SH-SY5Y (cell line): ENCODE results near the gene DISP2.

Source experiments
- GATA2 ChIP-seq: IDR thresholded peaks from 2 replicates; pipeline ENCODE4 v1.6.1; 2011; ENCODE audit warnings: mild to moderate bottlenecking, low read depth, low read length
- GATA3 ChIP-seq: IDR thresholded peaks from 2 replicates; pipeline ENCODE4 v1.6.1; 2011; ENCODE audit warnings: low read depth, mild to moderate bottlenecking, low read length, moderate library complexity

Gene DISP2

DNA sequence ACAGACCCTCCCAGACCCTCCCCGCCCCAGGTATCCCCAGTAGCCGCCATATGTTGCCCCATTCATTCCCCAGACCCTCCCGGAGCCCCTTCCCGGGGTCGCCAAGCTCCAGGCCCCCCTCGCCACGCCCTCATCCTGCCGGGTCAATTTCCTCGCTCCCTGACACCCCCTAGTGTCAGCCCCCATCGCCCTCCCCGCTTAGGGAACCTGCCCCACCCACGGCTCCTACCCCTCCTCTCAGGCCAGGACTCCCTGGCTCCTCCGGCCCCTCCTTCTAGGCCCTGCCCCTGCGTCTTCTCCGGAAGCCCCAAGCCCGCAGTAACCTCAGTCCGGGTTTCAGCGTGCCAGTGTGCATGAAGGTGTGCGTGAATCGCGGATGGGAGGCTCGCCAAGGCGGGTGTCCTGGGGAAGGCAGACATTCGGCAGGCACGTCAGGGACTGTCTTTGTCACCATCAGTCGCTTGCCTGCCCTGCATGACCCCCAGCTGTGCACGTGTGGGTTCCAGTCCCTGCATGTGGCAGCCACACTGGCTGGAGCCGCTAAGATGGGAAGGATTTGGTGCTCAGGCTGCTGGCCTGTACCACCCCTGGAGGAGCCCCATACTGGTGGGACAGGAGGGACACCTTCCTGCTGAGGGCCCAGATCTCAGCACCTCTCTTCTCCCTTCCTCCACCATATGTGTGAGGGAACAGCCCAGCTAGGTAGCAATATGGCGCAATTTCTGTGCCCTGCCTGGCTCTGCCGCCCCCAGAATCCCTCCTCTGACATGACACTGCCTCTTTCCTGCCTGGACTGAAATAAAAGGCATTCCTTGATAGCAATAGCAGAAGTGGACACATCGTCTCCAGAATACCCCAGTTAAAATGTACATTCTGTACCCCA, 693 bp downstream of the DISP2 start:
- no peak for TF ChIP-seq GATA3
- TF ChIP-seq GATA2, result no peak; the same call in 1 of the 2 replicates

DNA sequence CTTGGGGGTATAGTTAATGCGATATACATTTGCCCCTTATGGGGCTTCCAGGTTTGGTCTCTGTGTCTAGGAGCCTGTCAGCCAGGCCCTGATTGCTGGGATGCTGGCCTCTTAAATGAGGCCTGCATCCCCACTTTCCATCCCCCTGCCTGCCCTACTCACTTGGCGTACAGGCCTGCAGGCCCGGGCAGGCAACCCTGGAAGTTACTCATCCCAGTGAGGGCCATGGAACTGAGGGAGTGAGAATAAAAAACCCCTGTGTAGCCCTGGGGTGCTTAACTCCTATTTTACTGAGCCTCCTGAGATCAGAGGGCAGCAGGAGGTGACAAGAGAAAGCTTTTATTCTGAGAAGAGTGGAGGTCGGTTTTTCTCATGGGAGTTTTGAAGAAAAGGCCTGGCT, 2.0 kb downstream of the DISP2 start:
- no peak for TF ChIP-seq GATA3

GRCh38 chr15:40361640-40362039, 3.6 kb downstream of the DISP2 start:
- no peak for TF ChIP-seq GATA3
- no peak for TF ChIP-seq GATA2

DNA sequence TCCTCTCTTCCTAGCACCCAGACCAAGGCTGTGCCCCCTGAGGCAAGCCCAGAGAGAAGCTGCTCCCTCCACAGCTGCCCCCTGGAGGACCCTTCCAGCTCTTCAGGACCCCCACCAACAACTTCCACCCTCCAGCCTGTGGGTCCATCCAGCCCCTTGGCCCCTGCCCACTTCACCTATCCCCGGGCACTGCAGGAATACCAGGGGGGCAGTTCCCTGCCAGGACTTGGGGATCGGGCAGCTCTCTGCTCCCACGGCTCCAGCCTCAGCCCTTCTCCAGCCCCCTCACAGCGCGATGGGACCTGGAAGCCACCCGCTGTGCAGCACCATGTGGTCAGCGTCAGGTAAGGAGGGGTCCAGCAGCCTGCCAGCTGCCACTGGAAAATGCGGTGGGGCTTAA, 5.6 kb downstream of the DISP2 start:
- TF ChIP-seq GATA2 (no peak), GATA3 (no peak)

DNA sequence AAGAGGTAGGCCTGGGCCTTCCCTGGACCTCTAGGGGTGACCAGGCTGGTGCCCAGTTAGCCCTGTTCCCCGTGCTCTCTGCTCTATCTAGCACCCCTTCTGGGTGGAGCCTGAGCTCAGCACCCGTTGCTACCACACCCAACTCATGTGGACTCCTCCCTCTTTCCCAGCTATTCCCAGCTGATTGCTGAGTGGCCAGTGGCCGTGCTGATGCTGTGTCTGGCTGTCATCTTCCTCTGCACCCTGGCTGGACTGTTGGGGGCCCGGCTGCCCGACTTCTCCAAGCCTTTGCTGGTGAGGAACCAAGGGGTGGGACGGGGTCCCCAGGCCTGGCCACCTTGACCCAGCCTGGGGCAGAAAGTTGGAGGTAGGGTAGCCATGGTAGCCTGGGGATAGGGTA, 6.2 kb downstream of the DISP2 start:
- no peak for TF ChIP-seq GATA3
- TF ChIP-seq GATA2, result no peak

- TF ChIP-seq GATA3, result no peak
- no peak for TF ChIP-seq GATA2
Observed at GRCh38 chr15:40365016-40365415, 7.0 kb downstream of the DISP2 start.

DNA sequence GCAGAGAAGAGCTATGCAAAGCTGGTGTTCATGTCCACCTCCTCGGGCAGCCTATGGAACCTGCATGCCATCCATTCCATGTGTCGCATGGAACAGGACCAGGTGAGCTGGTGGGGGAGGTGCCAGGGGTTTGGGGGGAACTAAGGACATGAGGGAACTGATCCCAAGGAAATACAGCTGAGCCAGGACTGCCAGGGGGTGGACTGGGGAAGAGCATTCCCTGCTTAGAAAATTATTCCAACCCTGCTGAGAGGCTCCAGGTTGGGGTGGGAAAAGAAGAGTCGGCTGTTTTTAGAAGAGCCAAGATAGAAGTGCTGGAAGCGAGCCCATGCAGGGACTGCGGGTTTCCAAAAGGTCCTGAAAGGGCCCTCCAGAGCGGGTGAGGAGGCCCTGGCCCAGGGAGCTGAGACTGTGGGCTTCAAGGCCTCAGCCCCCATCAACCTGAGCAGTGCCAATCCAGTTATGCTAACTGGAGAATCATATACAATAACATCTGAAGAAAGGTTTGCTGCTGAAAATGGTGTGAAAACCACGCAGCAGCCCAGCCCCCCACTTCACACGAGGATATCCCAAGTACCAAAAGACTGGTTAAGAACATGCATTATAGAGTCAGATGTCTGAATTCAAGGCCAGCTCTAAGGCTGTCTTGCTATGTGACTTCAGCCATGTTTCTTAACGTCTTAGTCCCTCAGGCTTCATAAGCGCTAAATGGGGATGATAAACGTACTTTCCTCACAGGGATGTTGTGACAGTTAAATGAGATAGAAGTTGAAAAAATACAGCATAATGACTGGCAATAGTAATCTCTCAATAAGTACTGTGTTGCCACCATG, 7.8 kb downstream of the DISP2 start:
- TF ChIP-seq GATA3 (no peak), GATA2 (no peak)

- TF ChIP-seq GATA3, result no peak
- no peak for TF ChIP-seq GATA2
Observed at GRCh38 chr15:40366457-40367370, 8.7 kb downstream of the DISP2 start.

- no peak for TF ChIP-seq GATA3
Observed at GRCh38 chr15:40367371-40367685, 9.3 kb downstream of the DISP2 start.

DNA sequence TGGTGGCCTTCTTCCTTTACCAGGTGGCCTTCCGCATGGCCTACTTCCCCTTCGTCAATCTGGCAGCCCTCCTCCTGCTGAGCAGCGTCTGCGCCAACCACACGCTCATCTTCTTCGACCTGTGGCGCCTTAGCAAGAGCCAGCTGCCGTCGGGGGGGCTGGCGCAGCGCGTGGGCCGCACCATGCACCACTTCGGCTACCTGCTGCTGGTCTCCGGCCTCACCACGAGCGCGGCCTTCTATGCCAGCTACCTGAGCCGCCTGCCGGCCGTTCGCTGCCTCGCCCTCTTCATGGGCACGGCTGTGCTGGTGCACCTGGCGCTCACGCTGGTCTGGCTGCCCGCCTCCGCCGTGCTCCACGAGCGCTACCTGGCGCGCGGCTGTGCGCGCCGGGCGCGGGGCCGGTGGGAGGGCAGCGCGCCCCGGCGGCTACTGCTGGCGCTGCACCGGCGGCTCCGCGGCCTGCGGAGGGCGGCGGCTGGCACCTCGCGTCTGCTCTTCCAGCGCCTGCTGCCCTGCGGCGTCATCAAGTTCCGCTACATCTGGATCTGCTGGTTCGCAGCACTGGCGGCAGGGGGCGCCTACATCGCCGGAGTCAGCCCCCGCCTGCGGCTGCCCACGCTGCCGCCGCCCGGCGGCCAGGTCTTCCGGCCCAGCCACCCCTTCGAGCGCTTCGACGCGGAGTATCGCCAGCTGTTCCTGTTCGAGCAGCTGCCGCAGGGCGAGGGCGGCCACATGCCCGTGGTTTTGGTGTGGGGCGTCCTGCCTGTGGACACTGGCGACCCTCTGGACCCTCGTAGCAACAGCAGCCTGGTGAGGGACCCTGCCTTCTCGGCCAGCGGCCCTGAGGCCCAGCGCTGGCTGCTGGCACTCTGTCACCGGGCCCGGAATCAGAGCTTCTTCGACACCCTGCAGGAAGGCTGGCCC, 9.9 kb downstream of the DISP2 start:
- no peak for TF ChIP-seq GATA2
- no peak for TF ChIP-seq GATA3

DNA sequence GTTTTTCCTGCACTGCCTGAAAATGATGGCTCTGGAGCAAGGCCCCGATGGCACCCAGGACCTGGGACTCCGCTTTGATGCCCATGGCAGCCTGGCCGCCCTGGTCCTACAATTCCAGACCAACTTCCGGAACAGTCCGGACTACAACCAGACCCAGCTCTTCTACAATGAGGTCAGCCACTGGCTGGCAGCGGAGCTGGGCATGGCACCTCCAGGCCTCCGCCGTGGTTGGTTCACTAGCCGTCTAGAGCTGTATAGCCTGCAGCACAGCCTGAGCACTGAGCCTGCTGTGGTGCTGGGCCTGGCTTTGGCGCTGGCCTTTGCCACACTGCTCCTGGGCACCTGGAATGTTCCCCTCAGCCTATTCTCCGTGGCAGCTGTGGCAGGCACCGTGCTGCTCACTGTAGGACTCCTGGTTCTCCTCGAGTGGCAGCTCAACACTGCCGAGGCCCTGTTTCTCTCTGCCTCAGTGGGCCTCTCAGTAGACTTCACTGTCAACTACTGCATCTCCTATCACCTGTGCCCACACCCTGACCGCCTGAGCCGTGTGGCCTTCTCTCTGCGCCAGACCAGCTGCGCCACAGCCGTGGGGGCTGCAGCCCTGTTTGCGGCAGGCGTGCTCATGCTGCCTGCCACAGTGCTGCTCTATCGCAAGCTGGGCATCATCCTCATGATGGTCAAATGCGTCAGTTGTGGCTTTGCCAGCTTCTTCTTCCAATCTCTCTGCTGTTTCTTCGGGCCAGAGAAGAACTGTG, 10.9 kb downstream of the DISP2 start:
- TF ChIP-seq GATA3 (no peak), GATA2 (no peak)

DNA sequence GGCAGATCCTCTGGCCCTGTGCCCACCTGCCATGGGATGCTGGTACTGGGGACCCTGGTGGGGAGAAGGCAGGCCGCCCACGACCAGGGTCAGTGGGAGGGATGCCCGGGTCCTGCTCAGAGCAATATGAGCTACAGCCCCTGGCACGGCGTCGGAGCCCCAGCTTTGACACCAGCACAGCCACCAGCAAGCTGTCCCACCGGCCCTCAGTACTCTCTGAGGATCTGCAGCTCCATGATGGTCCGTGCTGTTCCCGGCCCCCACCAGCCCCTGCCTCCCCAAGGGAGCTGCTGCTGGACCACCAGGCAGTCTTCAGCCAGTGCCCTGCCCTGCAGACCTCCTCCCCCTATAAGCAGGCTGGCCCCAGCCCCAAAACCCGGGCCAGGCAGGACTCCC, 11.5 kb downstream of the DISP2 start:
- TF ChIP-seq GATA3 (no peak), GATA2 (no peak)

GRCh38 chr15:40369971-40370370, 12.0 kb downstream of the DISP2 start:
- TF ChIP-seq GATA3 (no peak), GATA2 (no peak)
